ENCODE data around the gene HTR3C.
"Not testable (repeated sequence)": the region's sequence is repeated elsewhere in the genome, so short reads cannot be mapped to it uniquely, and the experiment has no call there.

Gene HTR3C

DNA sequence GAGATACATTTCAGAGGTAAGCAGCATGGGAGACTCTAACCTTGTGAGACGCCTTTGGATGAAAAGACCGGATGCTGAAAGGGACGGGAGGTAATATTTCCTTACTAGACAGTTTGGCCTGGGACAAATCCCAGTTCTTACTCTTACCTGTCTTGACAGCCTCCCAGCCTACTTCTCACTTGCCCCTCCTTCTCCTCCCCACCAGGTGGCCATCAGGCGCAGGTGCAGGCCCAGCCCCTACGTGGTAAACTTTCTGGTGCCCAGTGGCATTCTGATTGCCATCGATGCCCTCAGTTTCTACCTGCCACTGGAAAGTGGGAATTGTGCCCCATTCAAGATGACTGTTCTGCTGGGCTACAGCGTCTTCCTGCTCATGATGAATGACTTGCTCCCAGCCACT is 15.0 kb upstream of the HTR3C start:
- DNase-seq, result no peak

DNA sequence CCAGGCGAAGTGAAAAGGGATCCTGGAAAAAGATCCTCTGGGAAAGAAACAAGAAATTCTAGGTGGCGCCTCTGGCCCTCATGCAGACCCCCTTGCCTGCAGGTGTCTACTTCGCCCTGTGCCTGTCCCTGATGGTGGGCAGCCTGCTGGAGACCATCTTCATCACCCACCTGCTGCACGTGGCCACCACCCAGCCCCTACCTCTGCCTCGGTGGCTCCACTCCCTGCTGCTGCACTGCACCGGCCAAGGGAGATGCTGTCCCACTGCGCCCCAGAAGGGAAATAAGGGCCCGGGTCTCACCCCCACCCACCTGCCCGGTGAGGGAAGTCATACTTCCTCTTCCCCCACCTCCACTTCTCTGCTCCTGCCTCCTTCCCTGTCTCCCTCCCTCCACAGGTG is 14.5 kb upstream of the HTR3C start:
- DNase-seq, result not testable (repeated sequence)

DNA sequence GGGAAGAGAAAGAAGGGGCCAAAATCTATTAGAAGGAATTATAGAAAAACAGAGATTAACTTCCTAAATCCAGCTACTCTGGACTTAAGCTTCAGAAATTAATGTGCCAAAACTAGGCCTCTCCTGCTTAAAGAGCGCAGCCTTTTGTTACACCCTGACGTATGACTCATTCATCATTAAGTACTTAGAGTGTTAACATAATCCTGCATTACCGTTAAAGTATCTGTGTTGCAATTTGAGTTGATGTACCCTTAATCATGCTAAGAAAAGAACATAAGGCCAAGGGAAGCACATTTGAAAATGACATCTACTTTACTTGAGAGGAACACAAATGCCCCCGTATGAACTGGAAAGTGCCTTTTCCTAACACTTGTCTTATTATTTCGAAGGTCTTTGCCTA is 13.4 kb upstream of the HTR3C start:
- DNase-seq, result peak; percentile 92

DNA sequence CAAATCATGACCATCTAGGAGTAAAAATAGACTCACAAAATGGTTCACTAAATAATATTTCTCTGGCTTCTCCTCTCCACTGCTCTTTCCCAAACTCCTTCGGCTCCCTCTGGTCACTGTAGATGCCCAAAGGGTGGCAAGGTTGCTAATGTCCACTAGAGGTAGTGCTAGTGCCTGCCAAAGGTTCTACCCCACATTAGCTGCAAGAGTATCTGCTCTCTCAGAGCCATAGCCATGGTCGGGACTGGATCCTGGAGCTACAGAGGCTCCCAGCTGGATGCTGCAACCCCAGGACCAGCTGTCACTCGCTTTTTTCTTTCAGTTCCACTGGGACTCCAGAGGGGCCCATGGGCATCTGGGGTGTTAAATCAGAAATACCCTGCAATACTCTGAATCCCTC is 12.8 kb upstream of the HTR3C start:
- peak; percentile 16 for DNase-seq

DNA sequence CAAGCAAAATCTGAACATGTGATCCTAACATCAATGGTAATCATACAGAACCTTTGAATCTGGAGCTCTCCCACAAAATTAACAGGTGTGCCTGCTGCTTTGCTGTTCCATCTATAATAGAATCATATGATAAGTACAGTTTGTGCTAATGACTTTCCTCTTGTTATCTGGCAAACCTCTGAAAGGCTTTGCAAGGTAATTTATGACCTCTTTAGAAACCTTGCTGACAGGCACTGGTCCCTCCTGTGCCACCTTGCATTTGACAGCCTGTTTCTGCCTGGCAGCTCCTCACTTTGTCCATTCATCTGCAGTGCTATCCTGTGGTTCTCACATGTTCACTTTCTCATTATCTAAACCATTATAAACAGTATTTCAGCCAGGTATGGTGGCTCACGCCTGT is 10.2 kb upstream of the HTR3C start:
- no peak for DNase-seq

DNA sequence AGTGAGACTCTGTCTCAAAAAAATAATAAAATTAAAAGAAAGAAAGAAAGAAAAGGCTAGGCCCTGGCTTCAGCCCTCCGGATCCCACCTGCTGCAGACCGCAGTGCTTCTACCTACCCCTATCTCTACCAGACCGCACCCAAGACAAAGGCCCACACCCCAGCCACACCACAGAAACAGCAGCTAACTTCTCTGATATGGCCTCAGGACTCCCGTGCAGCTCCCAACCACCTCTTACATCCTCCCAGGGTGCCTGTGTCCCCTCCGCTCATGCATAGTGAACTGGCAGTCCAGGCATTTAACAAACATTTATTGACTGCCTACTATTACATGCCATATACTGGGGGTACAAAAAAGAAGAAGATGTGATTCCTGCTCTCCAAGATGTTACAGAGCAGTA is 6.9 kb upstream of the HTR3C start:
- no peak for DNase-seq

DNA sequence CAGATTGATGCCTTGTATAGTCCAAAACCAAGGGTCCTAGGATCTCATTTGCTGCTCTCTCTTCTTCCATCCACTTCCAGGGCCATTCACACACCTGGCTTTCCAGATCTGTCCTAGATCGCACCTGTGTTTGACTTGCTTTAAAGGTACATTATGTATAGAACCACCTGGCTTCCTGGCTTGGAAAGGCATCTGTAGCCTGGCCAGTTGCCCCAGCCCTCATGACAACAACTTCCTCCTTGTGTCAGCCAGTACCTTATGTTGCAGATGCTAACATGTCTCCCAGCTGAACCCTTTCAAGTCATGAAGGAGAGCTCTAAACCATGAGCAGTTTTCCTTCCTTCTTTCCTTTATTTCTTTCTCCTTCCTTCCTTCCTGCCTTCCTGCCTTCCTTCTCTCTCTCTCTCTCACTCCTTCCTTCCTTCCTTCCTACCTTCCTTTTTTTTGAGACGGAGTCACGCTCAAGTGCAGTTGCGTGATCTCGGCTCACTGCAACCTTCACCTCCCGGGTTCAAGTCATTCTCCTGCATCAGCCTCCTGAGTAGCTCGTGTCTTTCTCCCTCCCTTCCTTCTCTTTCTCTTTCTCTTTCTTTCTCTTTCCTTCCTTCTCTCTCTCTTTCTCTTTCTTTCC is 2.5 kb upstream of the HTR3C start:
- peak; percentile 7 for DNase-seq

DNA sequence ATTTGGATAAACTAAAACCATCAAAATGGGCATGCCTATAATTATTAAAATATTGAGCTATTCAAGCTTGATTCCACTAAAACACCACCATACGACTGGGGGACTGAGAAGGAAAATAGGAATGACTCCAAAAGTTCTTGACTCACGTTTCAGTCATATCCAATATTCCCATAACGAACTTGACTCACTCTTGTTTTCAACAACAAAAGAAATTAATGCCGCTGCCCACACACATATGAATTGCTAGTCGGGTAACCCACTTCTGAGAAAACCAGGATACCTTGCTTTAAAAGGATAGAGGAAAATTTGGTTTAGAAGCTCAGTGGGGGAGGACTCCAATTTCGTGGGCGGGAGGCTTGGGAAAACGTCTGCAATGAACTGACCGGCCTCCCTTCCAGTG is 5.2 kb downstream of the HTR3C start:
- DNase-seq, result no peak

DNA sequence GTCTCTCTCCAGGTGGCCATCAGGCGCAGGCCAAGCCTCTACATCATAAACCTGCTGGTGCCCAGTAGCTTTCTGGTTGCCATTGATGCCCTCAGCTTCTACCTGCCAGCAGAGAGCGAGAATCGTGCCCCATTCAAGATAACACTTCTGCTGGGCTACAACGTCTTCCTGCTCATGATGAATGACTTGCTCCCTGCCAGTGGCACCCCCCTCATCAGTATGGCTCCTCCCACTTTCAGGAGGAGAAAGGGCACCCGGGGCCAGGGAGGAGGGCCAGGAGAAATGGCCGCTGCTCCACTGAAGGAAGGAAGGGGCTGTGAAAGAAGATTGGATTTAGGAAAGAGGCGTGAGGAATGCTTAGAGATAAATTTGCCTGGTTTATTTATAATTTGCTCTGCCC is 6.6 kb downstream of the HTR3C start:
- no peak for DNase-seq

DNA sequence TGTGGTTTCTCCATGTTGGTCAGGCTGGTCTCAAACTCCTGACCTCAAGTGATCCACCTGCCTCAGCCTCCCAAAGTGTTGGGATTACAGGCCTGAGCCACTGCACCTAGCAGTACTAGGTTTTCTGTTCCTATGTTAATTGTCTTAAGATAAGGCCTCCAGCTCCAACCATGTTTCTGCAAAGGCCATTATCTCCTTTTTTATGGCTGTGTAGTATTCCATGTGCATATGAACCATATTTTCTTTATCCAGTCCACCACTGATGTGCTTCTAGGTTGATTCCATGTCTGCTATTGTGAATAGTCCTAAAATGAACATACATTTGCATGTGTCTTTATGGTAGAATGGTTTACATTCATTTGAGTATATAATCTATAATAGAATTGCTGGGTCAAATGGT is 9.8 kb downstream of the HTR3C start:
- no peak for DNase-seq

DNA sequence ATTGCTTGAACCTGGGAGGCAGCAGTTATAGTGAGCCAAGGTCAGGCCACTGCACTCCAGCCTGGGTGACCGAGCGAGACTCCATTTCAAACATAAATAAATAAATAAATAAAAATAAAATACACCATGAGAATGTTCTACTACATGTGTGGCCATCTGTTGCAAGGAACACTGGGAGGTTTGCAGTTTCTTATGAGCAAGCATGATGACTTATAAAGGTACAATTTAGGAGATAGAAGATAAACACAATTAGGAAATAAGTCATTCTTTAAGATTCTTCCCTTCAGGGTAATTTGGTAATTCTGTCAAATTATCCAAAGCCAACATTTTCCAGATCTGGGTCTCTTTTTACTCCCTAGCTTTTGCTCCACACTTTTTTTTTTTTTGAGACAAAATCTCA is 13.4 kb downstream of the HTR3C start:
- DNase-seq, result no peak

DNA sequence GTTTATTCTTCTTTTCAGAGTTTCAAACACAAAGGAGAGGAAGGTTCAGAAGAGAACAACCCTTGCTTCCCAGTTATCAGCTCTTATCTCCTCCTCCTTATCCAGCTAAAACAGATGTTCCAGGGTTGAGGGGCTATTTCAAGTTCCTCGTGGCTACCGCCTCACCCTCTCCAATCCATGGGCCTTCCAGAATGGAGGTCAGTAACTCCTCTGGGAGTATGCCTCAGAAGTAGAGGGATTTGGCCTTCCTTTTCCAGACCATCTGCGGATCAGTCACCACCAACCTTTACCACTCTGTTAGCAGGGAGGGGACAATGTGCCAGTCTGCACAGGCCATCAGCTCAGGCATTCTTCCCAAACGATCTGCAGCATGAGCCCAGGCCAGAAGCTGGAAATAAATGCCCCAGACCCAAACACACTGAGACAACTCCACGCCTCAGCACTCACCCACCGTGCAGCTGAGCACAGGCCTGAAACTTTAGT is 14.8 kb downstream of the HTR3C start:
- no peak for DNase-seq

DNA sequence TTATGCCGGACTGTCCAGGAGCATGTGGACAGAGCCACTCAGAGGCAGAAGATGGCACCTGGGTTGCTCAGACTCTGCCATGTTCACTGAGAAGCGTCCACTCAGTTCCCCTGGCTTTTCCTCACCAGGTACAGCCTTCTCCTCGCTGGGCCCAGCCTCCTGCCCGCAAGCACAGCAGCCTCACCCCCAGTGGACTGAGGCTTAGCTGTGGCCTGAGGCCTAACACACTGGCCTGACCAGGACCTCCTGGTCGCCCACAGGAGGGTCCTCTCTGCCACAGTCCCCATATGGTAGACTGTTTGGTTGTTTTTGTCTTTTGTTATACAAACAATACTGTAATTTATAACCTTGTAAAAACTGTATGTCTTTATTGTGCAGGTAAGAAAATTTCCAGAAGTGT is 15.5 kb downstream of the HTR3C start:
- DNase-seq, result no peak

DNA sequence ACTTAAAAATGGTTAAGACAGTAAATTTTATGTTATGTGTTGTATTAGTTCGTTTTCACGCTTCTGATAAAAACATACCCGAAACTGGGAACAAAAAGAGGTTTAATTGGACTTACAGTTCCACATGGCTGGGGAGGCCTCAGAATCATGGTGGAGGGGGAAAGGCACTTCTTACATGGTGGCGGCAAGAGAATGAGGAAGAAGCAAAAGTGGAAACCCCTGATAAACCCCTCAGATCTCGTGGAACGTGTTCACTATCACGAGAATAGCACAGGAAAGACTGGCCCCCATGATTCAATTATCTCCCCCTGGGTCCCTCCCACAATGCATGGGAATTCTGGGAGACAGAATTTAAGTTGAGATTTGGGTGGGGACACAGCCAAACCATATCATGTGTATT is 18.3 kb downstream of the HTR3C start:
- not testable (repeated sequence) for DNase-seq

DNA sequence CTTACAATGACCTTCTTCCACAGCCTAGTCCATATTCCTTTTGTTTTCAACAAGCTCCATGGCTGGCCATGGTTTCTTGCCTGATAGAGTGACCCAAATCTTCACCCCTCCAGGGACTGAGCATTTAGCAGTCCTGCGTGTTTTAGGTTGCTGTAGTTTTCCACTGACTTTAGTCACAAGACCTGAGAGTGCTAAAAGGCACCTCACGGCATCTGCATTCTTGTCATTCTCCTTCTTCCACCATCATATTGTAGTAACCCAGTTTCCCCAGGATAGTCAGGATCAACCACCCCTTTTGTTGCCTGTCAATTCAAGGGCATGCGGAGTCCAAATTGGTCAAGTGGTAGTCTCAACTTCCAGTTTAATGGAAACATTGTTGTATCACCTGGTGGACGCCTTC is 20.8 kb downstream of the HTR3C start:
- DNase-seq, result no peak

DNA sequence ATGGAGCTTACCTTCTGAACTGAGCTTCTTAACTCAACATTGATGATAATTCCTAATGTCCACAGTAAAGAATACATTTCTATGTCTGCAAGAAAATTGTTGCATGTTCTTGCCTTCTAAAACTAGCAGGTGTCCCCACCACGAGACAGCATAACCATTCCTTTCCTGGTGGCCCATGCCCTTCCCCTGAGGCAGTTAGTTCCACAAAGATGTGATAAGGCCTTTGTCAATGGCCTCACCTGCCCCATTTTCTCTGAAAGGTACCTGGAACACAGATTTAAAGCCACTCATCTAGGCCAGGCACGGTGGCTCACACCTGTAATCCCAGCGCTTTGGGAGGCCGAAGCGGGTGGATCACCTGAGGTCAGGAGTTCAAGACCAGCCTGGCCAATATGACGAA is 23.1 kb downstream of the HTR3C start:
- DNase-seq, result no peak

DNA sequence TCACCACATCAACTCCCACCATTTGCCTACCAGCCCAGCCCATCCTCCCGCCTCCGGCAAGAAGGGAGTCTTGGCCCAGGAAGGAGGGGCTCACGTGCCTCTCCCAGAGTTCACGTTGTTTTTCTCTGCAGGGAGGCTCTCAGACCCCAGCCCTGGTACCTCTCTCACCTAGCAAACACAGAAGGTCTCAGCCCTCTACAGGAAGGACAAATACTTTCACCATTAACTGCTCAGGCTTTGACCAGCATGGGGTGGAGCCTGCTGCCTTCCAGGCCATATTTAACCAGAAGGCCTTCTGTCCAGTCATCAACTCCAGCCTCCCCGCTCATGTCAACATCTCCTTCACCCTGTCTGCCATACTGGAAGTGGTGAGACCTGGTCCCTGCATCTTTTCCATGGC is 25.0 kb downstream of the HTR3C start:
- DNase-seq, result no peak

DNA sequence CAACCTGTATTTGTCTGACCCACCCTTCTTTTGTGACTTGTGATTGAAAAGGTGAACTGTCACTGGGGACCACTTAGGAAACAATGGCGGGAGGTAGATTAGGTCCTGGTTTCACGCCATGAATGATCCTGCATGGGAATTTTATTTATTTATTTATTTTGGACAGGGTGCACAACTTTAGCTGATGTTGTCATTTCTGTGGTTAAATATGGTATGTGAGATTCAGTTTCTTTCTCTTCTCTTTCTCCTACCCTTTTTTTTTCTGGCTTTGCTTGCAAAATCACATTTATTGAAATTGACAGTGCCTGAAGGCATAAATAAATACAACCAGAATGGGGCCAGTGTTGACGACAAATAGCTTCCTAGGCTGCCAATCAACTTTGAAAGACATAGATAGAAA is 26.0 kb downstream of the HTR3C start:
- no peak for DNase-seq

DNA sequence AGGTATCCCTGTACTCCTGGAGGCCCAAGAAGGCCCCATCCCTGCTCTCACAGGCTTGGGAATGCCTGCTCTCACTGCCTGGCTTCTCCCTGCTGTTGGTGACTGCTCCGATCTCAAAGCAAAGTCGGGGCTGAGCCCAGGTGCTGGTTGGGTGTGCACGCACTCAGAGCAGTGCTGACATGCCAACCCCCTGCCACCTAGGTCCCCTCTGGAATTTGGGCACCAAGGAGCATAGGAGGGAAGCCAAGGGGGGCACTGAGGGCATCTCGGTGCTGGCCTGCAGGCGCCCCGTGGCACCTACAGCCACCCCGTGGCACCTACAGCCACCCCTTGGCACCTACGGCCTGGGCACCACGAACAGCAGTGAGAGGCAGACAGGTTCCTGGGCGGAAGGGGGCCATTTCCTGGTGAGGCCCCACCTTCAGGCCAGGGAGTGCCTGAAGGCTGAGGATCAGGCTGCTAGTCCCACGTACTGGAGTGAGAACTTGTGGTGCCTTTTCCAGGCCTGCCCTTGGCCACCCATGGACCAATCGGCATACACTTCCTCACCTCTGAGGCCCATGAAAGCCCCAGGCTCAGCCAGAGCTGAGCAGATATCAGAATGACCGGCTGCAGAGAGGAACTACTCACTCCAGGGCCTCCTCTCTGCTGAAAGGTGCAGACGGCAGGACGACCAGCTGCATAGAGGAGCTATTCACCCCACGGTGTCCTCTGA is 28.4 kb downstream of the HTR3C start:
- DNase-seq, result no peak

DNA sequence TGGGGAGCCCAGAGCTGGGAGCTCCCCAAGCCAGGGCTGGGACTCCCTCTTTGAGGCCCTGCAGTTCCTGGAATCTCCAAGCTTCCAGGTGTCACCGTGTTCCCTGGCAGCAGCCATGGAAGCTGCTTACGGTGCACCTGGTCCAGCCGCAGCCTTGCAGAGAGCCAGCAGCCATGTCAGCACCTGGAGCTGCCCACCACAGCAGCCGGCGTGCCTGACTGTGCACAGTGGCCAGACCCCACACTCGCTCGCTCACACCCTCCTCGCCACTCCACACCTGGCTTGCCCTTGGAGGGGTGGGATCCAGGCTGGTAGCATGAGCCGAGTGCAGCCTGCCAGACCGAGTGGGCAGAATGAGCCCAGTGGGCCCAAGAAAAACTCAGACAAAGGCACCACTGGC is 29.2 kb downstream of the HTR3C start:
- no peak for DNase-seq

DNA sequence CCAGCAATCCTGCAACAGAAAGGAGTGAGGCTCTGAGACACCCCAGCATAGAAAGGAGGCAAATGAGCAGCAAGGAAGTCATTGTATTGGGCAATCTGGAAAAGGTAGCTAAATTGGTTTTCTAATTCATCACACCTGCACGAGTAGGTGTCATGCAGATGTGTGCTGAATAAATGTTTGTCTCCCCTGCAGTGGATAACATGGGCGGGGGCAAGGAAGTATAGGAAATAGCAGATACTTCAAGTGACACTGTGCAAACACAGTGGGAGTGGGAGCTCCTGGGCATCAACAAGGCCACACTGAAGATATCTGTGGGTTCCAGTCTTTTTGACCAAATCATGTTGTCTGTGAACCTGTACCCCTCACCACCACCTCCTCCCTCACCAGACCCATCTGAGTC is 29.6 kb downstream of the HTR3C start:
- no peak for DNase-seq

DNA sequence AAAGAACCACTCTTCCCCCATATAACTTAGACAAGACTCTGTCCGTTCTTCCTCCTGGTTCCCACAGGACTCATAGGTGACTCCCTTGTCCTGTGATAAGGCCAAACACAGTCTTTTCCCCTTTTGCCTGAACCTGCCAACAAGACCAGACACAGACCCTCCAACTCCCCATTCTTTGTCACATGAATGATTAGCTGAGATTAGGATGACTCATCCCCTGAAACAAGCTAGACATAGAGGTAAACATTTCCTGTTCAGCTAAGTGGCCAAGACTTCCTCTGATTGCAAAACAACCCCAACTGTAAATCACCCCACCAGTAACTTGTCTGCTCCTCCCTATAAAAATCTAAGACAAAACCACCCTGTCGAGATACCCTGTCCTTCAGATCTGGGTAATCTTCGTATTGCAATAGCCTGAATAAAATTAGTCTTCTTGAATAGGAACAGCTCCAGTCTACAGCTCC is 32.6 kb downstream of the HTR3C start:
- DNase-seq, result peak; percentile 88

DNA sequence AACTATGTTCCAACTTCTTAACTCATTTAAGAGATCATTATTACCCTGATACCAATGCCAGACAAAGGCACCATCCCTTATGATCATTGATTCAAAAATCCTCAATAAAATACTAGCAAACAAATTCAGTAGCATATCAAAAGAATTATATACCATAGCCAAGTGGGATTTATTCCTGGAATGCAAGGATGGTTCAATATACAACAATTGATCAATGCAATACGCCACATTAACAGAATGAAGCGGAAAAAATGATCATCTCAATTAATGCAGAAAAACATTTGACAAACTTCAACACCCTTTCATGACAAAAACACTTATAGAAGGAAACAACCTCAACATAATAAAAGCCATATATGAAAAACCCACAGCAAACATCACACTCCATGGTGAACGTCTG is 39.4 kb downstream of the HTR3C start:
- no peak for DNase-seq

DNA sequence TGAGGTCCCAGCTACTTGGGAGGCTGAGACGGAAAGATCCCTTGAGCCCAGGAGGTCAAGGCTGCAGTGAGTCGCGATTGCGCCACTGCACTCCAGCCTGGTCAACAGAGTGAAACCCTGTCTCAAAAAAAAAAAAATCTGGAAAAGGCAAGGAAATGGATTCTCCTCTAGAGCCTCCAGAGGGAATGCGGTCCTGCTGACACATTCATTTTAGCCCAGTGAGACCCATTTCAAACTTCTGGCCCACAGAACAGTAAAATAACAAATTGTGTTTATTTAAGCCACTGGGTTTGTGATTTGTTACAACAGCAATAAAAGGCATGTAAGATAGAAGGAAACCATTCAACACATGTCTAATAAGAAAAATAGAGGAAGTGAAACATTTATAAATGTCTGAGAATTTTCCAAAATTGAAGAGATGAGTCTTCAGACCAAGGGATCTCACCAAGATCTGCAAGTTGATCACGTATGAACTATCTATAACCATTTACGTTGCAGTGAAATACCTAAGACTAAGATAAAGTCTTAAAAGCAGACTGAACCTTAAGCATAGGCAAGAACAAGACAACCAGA is 44.0 kb downstream of the HTR3C start, which contains the start of gene HTR3E:
Gene HTR3E (plus strand): TSS at position 254 of the 573 bp plus-strand sequence. CDS start 466 bp downstream, outside the sequence.
- no peak for DNase-seq
